NCI-H2029 treated with DMSO at 0.1 percent for 48 hours (cell line): ENCODE results near the gene BPI.
"Not testable (repeated sequence)": the region's sequence is repeated elsewhere in the genome, so short reads cannot be mapped to it uniquely, and the experiment has no call there.

Experiments used
- DNase-seq: peaks from one replicate; lab custom pipeline; 2025; lab: John Stamatoyannopoulos, UW

The BPI gene

GRCh38 chr20:38336726-38337125, 32.8 kb downstream of the BPI start:
- DNase-seq: no peak

DNA sequence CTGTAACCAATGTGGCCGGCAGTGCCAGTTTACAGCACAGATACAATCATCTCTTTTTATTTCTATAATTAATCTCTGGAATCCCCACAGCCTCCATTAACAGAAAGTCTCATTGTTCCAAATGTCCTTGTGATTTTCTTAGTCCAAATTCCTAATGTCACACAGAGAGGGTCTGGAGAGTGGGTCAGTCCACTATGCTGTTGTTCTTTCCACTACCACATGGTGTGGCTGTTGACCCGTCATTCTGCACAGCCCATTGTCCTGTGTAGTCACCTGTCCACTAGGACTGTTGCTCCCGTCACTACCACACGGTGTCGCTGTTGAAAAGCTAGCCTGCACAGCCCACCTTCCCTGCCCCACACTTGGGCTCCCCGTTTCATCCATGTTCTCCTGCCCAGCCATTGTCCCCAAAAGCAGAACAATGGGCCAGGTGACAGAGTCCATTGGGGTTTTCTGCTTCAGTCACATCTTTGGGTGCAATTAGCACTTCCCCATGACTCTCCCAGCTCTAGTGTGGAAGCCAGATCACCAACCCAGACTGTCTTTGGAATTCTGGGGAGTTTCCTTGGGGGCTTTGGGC, 33.7 kb downstream of the BPI start:
- DNase-seq: no peak

- DNase-seq: no peak
These were observed 35.0 kb downstream of the BPI start for GRCh38 chr20:38338849-38339520.

DNA sequence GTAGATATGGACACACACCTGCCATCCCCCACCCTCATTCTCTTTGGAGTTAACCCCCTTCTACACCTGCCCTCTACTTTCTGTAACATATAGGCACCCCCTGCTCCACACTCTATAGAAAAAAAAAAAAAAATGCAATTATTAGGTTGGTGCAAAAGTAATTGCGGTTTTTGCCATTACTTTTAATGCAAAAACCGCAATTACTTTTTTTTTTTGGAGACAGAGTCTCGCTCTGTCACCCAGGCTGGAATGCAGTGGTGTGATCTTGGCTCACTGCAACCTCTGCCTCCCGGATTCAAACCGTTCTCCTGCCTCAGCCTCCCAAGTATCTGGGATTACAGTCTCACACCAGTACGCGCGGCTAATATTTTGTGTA, 35.6 kb downstream of the BPI start:
- DNase-seq: not testable (repeated sequence)

DNA sequence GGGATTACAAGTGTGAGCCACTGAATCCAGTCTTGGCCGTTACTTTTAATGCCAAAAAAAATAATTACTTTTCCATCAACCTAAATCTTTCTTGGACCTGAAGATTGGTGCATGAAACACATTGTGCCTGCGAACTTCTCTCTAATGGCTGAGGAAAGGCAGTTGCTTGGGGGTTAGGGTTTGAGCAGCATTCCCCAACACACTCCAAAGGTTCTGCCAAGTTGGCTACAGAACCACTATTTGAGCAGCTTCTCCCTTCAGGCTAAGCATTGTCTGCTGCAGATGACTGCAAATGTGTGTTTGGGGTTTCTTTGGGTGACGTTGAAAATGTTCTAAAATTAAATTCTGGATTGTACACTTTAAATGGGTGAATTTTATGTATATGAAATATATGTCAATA, 36.0 kb downstream of the BPI start:
- no peak for DNase-seq

- DNase-seq: no peak
These were observed 36.7 kb downstream of the BPI start for GRCh38 chr20:38340693-38341092.

DNA sequence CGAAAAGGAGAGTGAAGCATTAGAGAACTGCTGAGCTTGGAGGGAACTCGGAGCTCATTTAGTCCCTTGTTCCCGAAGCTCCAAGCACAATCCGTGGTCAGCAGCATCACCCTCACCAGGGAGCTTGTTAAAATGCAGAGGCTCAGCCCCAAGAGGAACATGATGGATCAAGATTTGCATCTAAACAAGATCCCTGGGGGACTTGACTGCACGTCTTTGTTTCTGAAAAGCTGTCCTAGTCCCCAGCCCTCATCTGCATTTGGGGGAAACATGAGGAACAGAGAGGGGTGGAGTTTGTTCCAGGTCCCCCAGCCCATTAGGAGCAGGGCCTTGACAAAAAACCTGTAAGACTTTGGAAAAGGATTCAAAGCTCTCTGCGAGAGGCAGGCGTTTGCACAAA, 38.3 kb downstream of the BPI start:
- no peak for DNase-seq

DNA sequence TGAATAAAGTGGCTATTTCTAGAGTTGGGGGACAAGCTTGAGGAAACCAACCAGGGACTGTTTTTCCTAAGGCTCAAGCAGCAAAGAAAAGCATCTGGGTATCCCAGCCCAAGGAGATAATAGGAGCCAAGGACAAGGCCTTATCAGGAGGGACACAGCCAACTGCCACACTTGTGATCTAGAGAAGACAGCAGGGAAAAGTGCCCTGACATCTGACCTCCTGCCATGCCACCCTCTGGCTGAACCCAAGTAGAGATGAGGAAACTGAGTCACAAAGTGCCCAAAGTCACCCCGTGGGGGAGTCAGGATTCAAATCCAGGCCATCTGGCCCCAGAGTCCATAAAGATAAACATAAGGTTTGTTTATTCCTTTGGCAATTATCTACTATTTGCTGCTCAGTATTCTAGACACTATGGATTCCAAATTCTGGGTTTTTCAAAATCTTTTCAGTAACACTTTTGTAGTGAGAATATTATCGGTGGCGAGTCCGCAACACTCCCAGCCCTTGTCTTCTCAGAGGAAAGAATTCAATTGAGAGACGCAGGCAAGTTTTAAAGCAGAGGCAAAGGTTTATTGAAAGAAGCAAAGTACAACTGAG, 38.9 kb downstream of the BPI start:
- DNase-seq: no peak

DNA sequence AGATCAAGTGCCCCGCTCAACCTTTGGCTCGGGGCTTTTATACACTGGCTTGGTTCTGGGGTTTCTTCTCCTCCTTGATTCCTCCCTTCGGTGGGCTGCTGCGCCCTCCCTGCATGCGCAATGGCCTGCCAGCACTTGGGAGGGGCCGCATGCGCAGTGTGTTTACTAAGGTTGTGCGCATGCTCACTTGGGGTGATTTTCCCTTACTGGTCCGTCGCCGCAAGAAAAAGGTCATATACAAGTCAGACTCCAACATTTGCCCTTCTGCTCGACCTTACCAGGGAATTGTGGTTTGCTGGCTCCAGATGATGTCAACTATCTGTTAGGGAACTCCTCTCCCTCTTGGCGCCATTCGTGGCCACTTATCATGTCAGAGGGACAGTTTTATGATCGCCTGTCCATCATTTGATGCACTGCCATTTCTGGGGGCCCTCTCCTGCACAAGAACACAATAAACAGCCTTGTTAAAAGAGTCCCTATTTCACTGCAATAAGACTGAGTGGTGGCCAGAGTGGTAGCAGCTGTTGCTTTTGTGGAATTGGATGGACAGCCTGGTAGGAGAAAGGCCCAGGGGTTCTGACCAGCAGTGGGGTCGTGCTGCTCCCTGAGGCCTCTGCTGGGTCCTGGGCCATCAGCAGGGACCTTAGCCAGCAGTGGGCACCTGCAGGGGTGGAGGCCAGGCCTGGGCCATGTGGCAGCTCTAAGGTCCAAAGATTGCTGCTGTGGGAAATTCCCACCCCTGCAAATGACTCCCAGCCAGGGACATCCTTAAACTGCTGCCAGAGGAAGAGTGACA, 39.6 kb downstream of the BPI start:
- DNase-seq: no peak

DNA sequence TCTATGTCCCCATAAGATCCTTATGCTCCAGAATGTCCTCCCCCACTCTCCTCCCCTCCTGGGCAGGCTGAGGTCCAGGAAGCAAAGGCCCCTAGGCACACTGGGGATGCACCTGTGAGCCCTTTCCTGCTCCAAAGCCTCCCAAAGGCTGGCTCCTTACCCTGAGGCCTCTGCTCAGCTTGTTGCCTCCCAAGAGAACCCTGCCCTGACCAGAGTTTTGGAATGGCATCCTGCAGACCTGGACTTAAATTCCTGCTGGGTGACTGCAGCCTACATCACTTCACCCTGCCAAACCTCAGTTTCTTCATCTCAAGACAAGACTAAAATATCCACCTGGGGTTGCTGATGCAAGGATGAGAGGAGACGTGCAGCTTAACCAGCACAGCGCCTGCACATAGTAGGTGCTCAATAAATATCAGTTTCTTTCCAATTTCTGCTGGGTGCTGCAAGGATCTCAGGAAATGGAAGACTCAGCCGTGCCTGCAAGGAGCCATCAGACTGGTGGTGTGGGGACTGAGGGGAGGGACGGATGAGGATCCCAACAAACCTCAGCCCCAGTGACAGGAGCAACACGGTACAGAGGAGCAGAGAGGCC, 40.2 kb downstream of the BPI start:
- DNase-seq: no peak

DNA sequence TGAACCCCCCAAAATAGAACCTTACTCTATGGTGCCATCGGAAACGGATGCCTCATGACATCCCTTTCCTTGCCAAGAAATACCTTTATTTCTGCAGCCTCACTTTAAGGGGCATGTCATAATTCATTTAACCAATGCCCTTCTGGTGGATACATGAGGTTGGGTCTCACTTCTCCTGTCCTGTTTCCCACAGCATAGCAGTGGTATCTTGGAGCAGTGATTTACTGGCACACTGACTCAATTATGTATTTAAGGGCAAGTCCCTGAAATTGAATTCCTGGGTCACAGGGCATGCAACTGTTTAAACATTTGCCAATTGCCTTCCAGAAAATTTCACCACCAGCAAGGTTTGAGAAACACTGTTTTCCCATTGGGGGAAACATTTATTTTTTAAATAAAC, 41.7 kb downstream of the BPI start:
- no peak for DNase-seq

GRCh38 chr20:38346247-38346651, 42.3 kb downstream of the BPI start, which contains the start of gene LBP:
Gene LBP, plus strand, starts transcription at chr20:38346482. Its CDS starts 35 bp downstream, at chr20:38346517.
- no peak for DNase-seq

DNA sequence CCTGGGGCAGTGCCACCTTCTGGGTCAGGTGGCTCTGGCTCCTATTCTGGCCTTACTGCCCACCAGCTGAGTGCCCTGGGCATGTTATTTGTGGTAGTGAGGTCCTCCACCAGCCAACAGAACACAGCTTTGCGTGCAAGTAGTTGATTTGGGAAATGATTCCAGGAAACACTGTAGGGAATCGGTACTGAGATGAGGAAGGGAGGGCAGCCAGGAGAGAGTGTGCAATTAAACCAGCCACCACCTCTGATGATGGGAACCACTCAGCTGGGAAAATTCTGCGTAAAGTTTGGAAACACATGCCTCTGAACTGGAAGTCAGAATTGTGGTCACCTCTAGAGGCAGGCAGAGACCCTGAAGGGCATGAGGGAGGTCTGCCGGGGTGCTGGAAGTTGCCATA, 42.8 kb downstream of the BPI start:
- DNase-seq: no peak

DNA sequence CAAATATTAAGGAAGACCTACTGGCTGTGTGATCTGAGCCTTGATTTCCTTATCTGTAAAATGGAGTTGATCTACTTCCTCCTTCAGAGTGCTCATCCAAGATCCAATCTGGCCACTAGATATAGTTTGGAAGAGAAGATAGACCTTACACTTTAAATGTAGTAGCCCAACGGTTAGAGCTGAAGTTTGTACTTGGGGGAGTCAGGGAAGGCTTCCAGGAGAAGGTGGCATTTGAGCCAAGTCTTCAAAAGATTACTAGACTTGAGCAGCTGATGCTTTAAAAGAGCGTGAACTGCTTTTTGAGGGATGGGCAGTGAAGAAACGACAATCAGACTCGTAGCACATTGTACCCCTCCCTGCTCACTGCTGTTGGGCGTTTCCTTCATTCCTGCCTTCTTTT, 45.9 kb downstream of the BPI start:
- DNase-seq: no peak

DNA sequence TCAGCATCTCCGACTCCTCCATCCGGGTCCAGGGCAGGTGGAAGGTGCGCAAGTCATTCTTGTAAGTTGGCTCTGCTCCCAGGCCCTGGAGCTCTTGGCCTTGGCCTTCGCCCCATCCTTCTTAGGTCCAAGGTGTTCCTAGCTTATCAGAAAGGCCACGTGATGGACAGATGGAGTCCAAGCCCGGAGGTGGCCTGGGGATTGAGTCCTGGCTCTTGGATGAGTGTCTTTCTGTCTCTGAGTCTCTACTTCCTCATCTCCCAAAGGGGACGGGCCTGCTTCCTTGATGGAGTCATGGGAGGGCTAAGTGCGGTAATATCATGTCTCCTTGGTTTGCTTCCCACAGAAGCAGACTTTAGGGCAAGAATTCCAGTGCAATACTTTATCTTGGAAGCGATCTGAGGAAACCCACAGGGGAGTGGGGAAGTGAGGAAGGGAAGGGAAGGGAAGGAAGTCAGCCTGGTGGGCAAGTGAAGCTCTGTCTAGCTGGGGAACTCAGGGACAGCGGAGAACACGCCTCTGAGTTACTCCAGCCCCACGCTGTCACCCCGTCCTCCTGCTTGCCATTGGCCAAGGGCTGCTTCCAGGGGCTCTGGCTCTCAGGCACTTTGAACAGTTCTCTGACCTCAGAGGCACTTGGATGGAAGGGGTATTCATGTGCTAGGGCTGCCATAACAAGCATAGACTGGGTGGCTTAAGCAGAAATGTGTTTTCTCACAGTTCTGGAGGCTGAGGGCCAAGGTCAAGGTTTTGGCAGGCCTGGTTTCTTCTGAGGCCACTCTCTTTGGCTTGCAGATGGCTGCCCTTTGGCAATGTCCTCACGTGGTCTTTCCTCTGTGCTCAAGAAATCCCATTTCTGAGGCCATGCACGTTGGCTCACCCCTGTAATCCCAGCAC, 47.2 kb downstream of the BPI start:
- no peak for DNase-seq

DNA sequence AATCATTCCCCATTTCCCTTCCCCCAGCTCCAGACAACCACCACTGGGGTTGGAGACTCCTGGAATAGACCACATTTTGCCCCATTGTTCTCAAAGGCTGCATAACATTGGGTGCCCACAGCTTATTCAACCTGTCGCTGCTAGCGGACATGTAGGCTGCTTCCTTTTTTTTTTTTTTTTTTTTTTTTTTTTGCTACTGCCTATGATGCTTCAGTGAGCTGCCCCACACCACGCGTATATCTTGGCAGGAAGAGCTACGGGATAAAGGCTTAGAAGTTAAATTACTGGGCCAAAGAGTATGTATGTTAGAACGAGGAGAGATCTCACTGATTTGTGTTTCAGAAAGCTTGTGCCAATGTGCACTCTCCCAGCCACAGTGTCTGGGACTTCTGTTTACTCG, 49.4 kb downstream of the BPI start:
- DNase-seq: no peak

GRCh38 chr20:38354227-38354626, 50.3 kb downstream of the BPI start:
- no peak for DNase-seq

DNA sequence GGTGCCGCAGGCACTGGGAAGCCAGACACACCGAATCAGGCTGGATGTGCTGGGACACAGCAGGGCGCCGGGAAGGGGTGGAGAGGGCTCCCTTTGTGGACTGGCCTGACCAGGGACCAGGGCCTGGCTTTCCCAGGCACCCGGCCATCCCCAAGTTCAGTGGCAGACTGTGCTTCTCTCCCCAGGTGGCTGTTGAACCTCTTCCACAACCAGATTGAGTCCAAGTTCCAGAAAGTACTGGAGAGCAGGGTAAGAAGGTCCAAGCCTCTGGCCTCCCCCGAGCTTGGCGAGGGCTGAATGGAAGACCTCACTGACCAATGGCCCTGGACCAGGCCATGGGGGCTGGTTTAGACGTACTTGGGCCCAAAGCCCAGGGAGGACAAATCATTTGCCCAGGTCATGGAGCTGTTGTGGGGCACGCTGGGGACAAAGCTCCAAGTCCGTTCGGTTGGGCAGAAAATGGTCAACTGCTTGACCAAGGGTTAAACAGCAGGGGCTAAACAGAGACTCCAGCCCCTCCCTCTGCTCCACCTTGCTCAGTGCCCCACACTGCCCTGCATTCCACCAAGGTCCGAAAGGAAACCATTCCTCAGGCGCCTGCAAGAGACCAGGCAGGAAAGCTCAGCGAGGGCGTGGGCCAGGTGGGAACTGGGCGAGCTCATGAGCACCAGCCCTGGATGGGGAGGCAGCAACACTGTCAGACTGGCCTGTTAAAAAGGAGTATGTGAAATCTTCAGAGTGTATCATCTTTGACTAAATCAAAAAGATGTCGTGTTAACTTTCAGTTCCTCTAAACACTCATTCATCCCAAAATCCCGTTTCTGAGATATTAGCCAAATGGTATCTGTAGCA, 51.4 kb downstream of the BPI start:
- no peak for DNase-seq

DNA sequence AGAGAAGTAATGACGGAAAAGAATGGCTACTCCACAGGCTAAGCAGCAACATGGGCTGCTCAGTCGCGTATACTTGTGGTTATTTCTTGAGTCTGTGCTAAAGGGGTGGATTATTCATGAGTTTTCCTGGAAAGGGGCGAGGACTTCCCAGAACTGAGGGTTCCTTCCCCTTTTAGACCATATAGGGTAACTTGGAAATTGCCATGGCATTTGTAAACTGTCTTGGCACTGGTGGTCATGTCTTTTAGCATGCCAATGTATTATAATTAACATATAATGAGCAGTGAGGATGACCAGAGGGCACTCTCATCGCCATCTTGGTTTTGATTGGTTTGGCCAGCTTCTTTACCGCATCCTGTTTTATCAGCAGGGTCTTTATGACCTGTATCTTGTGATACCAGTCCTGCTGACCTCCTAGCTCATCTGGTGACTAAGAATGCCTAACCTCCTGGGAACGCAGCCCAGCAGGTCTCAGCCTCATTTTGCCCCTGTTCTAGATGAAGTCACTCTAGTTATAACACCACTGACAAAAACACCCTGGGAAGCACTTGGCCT, 53.8 kb downstream of the BPI start:
- no peak for DNase-seq

DNA sequence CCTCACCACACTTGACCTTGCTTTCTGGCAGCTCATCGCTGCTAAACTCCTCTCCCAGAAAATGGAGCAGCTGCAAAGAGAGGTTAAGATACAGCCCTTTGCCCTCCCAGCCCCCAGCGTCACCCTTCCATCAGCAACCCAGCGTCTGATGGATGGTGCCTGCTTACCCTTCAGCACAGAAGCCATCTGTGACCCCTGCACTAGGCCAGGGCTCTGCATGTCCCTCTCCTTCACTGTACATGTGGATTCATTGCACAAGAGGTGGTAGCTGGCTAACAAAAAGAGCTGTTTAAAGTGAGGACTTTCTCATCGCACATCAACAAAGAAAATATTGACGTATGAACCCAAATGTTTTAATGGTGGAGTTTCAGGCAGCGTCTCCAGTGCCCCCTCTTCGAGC, 54.6 kb downstream of the BPI start:
- no peak for DNase-seq
